HG03108 (cell line): ENCODE measurements around the gene VEZF1.

Experiments
- ATAC-seq: cut with Tn5 transposase; IDR thresholded peaks from one replicate; pipeline ENCODE4 v1.9.1; 2021; ENCODE audit warnings: moderate library complexity; ENCODE audit not compliant: unreplicated experiment

Gene VEZF1

DNA sequence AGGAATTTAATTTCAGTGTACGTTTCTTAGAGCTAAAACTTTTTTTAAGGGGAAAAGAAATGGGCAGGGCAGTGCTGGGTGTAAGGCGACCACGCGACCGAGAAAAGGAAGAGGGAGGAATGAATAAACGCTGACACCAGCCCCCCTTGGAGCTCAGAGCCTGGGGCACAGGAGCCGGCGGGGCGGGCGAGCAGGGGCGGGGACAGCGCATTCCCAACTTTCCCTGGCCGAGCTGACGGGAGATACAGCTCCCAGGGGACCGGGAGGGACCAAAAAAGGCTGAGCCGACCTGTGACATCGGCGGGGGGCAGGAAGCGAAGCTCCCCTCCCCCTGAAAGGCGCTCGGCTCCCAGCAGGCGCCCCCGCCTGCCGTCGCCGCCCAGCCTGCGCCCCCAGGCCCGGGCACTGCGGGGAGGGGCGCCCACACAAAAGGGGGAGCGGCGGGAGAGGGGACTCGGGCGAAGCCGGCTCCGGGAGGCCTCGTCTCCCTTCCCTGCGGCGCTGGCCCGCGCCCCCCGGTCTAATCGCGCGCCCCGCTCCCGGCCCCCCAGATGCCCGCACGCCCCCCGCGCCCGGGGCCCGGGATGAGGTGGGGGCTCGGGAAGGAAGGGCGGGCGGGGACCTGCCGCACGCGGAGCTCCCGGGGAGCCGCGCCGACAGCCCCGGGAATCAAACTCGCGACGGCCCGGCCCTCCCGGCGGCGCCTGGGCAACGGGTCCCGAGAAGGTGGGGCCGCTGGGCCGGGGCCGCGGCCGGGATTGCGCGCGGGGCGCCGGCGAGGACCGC lies 33.5 kb downstream of the VEZF1 start:
- no peak for ATAC-seq

DNA sequence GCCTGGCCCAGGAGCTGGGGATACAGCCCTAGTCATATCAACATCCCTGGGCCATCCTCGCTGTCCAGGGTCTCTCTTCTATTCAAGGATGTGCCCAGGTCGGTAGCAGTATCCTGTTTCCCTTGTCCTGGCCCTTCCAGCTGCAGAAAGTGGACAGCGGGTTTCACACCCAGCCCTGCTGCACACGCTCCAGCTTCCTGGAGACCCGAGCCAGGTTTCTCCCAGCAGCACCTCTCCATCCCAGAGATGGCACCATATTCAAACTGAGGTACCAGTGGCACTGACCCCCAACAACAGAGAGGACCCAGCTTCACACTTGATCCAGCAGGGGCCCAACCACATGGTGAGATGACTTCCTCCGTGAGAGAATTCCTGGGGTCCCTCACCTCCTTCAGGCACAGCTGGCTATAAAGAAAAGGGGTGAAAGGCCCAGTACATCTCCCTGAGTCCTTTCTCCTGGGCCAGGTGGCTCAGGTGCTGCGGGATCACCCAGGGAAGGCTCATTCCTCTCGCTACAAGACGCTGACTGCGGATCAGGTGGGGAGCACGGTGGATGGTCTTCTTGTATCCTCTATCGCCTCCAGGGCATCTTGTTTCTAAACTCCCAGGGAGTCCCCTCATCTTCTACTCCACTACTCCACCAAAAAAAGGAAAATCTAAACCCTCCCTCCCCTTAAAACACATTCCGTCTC lies 34.2 kb downstream of the VEZF1 start:
- no peak for ATAC-seq

DNA sequence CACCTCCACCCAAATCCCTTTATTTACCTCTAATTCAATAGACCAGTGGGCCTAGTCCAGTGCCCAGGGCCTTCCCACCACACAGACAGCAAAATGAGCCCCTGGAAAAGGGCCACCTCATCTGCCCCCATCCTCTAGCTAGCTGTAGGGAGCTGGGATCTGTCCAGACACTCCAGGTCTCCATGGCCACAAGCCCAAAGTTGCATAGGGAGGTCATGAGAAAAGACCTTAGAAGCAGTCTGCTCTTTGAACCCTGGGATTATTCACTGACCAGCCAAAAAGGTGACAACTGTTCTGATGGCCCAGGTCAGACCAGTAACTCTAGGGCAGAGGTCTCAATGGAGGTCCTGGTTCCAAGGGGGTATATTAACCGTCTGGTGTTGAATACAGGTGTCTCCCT lies 34.8 kb downstream of the VEZF1 start:
- no peak for ATAC-seq

DNA sequence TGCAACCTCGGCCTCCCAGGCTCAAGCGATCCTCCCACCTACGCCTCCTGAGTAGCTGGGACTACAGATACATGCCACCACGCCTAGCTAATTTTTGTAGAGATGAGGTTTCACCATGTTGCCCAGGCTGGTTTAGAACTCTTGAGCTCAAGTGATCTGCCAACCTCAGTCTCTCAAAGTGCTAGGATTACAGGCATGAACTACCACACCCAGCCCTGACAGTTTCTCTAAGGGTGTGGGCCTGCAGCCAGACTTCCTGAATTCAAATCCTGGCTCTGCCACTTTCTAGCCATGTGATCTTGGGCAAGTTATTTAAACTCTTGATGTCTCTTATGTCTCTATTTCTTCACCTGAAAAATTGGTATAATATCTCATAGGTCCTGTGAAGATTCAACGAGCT lies 38.4 kb downstream of the VEZF1 start:
- ATAC-seq = no peak

DNA sequence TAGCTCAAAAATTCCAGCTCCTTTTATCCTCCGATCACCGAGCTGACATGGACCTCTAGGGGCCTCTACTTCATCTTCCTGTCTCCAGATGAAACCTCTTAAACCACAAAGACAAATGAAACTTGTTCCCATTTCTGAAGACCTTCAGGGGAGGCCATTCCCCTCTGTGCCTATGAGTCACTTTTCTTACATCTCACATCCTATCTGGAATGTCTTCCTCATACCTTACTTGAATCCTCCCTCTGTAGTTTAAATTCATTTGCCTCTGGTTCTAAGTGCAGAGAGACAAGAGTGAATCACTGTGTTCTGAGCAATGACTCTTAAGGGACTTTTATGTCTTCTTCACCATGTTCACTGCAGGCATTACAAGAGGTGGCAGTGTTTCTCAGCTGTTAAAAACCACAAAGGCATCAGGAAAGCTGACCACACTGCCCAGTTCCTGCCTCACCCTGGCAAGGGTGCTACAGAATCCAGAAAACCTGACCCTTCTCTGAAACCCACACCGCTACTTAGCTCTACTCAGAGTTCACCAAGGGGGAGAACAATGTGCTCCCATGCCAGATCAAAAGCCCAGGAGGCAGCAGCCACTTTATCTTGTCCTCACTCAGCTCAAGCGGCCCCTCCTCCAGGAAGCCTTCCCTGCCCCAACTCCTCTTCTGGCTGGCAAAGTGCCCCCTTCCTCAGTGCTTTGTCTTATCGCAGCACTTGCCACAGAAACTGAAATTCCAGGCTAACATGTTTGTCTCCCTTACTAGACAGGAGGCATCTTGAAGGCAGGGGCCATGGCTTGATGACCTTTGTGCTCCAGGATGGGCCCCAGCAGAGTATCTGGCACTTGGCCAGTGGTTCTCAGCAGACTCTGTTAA lies 39.3 kb downstream of the VEZF1 start:
- ATAC-seq = no peak

DNA sequence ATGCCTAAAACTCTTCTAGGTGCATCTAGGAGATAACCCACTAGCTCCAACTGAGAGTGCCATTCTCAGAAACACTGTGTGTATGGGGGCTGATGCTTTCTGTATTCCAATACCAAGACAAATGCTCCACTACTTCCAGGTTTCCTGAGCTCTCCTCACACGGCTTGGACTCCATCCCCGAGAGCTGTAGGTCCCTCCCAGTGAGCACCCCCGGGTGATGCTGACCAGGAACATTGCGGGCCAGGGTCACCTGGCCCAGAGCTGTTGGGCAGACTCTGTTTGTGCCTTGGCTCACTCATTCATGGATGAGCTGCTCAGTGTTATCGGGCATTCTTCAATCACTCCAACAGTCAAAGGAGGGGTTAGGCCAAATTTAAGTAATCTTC lies 39.9 kb downstream of the VEZF1 start:
- no peak for ATAC-seq

DNA sequence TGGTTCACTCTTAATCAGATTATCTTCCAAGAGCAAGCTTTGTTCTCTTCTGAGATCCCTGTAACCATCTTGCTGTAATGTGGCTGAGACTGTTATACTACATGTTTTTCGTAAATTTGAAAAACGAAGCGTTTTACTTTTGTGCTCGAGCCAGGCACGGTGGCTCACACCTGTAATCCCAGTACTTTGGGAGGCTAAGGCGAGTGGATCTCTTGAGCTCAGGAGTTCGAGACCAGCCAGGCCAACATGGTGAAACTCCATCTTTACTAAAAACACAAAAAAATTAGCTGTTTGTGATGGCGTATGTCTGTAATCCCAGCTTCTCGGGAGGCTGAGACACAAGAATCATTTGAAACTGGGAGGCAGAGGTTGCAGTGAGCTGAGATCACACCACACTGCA lies 40.7 kb downstream of the VEZF1 start:
- no peak for ATAC-seq

DNA sequence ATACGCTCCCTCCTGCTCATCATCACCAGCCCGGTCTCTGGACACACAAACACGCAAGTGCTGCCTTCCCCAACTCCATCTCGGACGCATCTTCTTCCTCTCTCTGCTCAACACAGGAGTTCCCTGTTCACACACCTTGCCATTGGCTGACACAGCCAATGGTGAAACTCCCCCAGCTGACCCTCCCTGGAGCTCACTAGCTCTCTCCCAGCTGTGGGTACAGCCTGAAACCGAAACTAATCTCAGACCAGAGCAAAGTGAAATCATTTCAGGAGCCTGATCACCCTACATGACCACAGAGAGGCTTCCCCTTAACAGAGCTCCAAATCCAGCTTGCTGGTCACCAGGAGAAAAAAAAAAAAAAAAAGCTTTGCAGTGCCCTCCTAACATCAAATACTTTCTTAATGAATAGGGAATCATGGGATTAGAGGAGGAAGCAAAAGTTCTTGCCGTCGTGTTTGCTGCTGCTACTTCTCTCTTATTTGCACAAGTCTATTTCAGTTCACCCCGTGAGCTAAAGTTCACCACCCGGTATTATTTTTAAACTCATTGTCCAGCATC lies 41.2 kb downstream of the VEZF1 start:
- ATAC-seq = peak; percentile 73

DNA sequence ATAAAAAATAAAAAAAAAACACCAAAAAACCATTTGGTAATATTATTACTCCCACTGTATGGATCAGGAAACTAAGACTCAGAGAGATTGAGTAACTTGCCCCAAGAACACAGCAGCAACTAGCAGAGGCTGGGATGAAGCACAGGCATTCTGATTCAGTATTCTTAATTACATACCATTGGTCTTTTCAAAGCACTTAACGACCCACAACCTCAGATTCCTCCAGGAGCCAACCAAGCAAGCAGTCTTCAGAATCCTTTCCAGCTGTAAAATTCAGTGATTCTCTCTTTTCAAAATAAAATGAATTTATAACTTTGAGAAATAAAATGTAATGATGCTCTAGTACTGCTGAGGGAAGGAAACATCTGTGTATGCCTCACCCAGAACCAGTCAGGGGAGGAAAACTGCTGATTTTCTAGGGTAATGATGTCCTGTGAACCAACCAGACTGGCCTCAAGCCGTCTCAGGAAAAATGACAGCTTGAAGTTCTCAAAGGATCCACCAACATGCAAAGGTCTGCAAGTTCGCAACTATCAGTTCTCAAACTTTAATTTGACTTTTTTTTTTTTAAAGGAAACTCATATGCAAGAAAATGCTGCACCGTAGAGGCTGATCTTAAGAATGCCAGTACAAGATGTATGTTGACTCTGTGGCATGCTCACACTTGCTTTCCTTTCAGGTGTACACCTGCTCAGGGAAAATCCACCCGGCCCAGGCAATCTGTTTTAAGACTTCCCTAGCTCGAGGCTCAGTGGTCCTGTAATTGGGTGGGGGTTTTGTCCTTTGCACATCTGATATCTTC lies 41.9 kb downstream of the VEZF1 start:
- ATAC-seq = peak; percentile 4

DNA sequence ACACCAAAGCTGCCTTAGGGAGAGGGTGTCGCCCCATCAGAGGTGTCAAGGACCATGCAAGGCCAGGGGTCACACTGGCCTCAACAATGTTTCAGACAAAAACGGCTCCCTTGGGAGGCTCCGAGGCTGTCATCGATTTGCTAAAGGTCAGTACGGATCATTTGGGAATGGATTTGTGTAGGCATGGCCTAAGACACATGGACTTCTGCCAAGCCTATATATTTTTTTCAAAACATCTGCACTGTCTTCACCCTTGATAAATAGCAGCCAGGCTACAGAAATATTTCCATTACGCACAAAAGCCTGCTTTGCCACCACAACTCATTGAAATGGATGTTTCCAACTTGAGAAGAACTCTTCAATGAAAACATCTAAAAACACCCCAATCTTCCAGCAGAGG lies 43.1 kb downstream of the VEZF1 start:
- ATAC-seq = no peak

DNA sequence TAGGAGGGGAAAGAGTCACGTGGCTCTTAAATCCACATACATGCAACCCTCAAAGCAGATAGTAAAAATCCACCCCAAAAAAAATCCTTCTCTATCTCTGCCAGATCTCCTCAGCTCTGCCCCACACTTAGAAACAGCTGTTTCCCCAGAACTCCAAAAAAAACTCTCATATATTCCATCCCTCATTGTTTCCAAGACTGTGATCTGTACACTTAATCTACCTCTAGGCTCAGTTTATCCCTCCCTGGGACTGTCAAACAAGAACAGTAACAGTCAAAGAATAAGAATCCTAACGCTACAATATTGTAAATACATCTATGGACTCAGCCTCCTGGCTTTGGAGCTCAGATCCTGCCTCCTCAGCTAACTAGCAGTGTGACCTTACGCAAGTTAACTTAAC lies 44.4 kb downstream of the VEZF1 start:
- ATAC-seq = no peak

DNA sequence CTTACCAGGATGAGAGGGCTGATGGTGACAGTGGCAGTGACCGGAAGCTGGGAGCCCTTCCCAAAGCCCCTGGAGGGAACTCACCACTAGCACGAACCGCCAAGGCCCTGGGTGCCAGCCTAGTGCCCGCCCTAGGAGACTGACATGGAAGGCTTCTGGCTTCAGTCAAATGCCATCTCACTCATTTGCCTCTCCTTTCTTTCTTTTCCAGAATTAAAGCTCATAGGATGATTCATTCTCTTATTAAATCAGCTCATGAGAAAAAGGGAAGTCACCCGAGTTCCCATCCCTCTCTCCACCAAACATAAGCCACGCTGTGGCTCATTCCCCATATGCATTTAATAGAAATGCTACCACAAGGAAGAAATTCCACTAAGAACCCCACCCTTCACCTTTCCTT lies 44.9 kb downstream of the VEZF1 start:
- ATAC-seq = no peak

DNA sequence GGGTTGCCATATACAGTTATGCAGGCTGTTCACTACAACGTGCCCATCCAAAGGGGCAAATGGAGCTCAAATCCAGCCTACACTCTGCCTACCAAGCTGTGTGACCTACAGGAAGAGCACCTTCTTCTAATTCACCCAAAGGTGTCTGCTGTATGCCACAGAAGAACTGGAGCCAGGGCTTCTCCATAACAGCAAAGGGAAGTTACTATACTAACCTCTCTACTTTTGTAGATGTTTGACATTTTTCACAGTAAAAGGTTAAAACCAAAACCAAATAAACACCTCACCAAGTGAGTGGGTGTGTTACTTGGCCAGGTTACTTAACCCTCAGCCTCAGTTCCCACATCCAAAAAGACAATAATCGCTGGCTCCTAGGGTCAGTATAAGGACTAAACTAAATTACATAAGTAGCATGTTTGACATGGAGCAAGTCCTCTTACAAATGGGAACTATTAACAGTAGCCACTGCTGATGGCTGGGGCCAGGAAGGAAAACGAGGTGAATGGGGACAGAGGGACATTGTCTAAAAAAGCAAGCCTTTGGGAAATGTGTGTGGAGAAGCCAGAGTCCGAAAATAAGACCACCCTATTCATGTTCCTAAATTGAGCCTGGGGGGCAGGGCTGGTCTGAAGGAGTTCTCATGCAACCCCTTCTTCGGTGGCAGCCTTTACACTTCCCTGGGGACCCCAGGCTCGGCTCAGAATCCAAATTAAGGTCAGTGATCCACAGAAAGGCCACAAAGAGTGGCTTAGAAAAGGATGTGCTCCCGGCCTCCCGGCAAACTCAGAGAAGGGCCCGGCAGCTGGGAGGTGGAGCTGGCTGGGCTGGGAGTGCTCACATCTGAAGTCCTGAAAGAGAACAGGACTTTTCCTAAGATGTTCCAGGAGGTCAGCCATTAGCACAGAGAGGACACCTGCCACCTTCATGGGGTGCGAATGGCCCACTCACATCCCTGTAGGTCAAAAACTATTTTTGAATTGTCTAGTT lies 46.4 kb downstream of the VEZF1 start:
- no peak for ATAC-seq

DNA sequence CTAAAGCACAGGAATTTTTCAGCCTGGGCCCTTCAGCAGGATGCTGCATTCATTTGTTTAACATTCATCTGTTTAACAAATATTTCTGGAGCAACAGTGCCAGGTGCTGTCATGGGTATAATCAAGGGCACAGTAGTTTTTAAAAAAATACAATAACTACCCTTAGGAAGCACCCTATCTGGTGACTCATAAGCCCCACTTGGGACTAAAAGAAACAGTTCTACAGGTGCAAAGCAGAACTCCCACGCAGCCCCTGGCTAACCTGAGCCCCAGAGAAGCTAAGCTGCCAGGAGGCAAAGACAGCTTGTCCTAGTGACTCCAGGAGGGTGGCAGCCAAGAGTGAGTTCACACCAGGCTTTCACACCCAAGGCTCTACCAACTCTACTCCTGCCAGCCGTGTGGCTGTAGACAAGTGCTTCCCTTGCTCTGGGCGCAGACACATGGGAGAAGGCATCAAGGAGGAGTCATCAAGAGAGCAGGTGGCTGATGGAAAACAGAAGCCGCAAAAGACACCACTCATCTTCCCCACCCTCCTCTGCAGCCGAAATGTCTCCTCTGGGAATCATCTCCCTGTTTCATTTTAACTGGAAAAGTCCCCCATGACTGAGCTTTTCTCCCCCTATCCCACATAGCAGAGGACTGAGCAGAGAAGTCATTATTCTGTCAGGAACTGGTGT lies 47.3 kb downstream of the VEZF1 start:
- ATAC-seq = no peak

DNA sequence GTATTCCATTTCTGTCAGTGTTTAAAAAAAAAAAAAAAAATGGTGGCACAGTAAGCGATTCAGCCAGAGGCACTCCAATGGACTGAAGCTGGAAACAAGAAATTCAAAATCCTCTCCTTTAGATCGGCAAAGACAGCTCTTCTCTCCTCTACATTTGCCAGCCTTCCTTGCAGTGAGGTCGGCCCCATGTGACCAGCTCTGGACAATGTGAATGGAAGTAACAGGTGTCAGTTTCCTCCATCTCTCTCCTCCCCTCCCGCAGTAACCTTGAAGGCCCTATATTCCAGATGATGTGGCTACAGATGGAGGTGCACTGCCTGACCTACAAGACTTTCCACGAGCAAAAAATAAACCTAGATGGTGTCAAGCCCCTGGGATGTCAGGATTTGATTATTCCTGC lies 47.8 kb downstream of the VEZF1 start:
- no peak for ATAC-seq

DNA sequence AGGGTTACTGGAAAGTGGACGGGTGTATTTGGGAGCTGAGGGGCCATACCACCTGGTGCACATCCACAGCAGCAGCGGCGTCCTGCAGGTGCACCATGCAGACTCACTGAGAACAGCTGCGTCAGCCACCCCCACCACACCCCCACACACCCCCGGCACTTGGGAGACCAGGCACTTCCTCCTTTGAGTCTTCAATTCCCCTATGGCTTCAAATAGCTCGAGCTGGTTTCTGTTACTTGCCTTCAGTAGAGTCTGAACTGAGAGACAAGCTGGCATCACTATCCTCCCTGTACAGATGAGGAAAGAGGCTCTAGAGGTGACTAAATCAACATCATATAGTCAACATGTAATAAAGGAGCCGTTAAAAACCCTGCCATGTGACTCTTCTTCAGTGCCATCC lies 48.3 kb downstream of the VEZF1 start:
- ATAC-seq = peak; percentile 62

DNA sequence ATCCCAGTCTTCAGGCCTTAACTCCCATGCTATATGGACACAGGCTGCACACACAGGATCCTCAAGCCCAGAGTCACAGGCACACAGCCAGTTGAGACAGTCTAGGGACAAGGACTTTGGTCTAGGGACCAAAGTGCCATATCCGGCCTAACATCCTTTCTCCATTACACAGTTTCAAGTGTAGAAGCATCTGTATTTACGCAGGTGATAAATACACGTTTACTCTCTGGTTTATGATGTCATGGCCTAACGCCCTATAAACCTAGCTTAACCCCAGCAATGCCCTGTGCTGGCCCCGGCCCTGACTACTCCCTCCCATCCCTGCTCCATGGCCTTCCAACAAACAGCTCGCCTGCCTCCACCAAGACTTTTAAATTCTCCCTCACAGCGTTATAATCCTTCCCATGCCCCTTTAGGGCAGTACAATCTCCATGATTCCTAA lies 50.0 kb downstream of the VEZF1 start:
- no peak for ATAC-seq

DNA sequence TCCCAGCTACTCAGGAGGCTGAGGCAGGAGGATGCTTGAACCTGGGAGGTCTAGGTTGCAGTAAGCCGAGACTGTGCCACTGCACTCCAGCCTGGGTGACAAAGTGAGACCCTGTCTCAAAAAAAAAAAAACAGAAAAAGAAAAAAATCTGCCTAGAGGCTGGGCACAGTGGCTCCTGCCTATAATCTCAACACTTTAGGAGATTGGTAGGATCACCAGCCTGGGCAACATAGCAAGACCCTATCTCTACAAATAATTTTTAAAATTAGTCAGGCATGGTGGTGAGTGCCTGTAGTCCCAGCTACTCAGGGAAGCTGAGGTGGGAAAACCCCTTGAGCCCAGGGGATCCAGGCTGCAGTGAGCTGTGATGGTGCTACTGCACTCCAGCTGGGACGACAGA lies 50.6 kb downstream of the VEZF1 start:
- ATAC-seq = no peak
